Liver (tissue), 9 donors: ENCODE measurements around the gene LRRC61. TPM values are rescaled to one million over a fixed set of nuclear protein-coding genes. Genes with fewer than 3 reads are reported as not detected.
"Not testable (repeated sequence)": the region's sequence is repeated elsewhere in the genome, so short reads cannot be mapped to it uniquely, and the experiment has no call there.

ENCODE experiments used
- DNase-seq: peaks from one replicate; pipeline ENCODE4 v3.0.0-alpha.2; 2017; ENCODE audit warnings: low spot score
- H3K27ac ChIP-seq, 2 donors: one replicate each; pipeline ENCODE4 v1.7.0; 2013; ENCODE audit warnings: inconsistent platforms in 2 of 2, low read length in 2 of 2, control low read depth in 1 of 2, low read depth in 1 of 2, mild to moderate bottlenecking in 1 of 2
- H3K27me3 ChIP-seq, 4 donors: one replicate each; pipeline versions ENCODE4 v1.6.1 to v1.7.0; 2013; ENCODE audit warnings: low read length in 3 of 4, inconsistent platforms in 1 of 4, mild to moderate bottlenecking in 1 of 4, moderate library complexity in 1 of 4; ENCODE audit not compliant: control insufficient read depth in 4 of 4, insufficient read depth in 4 of 4
- H3K36me3 ChIP-seq, 4 donors: one replicate each; pipeline versions ENCODE4 v1.6.1 to v1.7.0; 2013; ENCODE audit warnings: low read length in 3 of 4, mild to moderate bottlenecking in 3 of 4, low read depth in 1 of 4, moderate library complexity in 1 of 4; ENCODE audit not compliant: control insufficient read depth in 4 of 4, insufficient read depth in 3 of 4
- H3K4me1 ChIP-seq, 4 donors: one replicate each; pipeline versions ENCODE4 v1.6.1 to v1.7.0; 2013; ENCODE audit warnings: low read length in 3 of 4, mild to moderate bottlenecking in 3 of 4, moderate library complexity in 1 of 4; ENCODE audit not compliant: control insufficient read depth in 4 of 4, insufficient read depth in 4 of 4
- H3K4me3 ChIP-seq, 3 donors: one replicate each; pipeline versions ENCODE4 v1.6.1 to v1.7.0; 2013; ENCODE audit warnings: low read length in 3 of 3, control low read depth in 1 of 3, low read depth in 1 of 3, mild to moderate bottlenecking in 1 of 3
- H3K9ac ChIP-seq, 2 donors: one replicate each; pipeline ENCODE4 v1.7.0; 2013; ENCODE audit warnings: low read length in 2 of 2, mild to moderate bottlenecking in 2 of 2, moderate library complexity in 2 of 2, control low read depth in 1 of 2, low read depth in 1 of 2
- H3K9me3 ChIP-seq, 4 donors: one replicate each; pipeline versions ENCODE4 v1.6.1 to v1.7.0; 2013; ENCODE audit warnings: low read length in 3 of 4; ENCODE audit not compliant: control insufficient read depth in 4 of 4
- CTCF ChIP-seq: fragments of 150-350 bp; IDR thresholded peaks from 2 replicates; pipeline ENCODE4 v1.5.1; 2017; ENCODE audit warnings: improper control_type of control experiment, low read depth, low read length; ENCODE audit not compliant: missing input control
- RAD21 ChIP-seq, 2 donors: IDR thresholded peaks; 2 replicates each; pipeline ENCODE4 v1.6.1; 2016; ENCODE audit warnings: antibody characterized with exemption in 2 of 2, mild to moderate bottlenecking in 2 of 2
- WGBS: extraction: QIAGEN DNeasy Blood & Tissue Kit; methylation state at CpG from one replicate; pipeline ENCODE4 v1.1.7; 2013; 5-methylcytosine and 5-hydroxymethylcytosine counted together
- polyA plus RNA-seq, 2 donors: library from polyadenylated mRNA; stranded (reverse) in 1 of 2; unstranded in 1 of 2; fragments of 200-250 nt in 1 of 2; fragments of >200 nt in 1 of 2; fragmentation: Nextera tagmentation in 1 of 2; extraction: Ambion mirVana in 1 of 2; gene quantifications; one replicate each; pipeline versions ENCODE4 v1.2.1 to v1.2.3, GENCODE V29; 2013 to 2015
- total RNA-seq, 2 donors: library from RNA; depleted of rRNA; stranded (reverse); fragments of >200 nt; gene quantifications; one replicate each; pipeline ENCODE4 v1.2.3, GENCODE V29; 2014
- donor health status: healthy.
- donor health status: healthy.
- donor health status: healthy.
- donor health status: healthy.
- donor health status: healthy.

LRRC61 gene
- total and polyA plus RNA-seq, 4 donors: 12.0 to 21.0 (median 15.6) TPM

GRCh38 chr7:150276132-150276695 is 46.9 kb upstream of the LRRC61 start:
- not testable (repeated sequence) for H3K9me3 ChIP-seq, H3K4me3 ChIP-seq, DNase-seq, H3K4me1 ChIP-seq, H3K9ac ChIP-seq, H3K27ac ChIP-seq, H3K36me3 ChIP-seq, H3K27me3 ChIP-seq
- peak; percentile 51 for TF ChIP-seq CTCF
- peak; percentile 67 to 71 for TF ChIP-seq RAD21 (IDR thresholded peaks at IDR 0.05)
- 58% methylated on average over 6 of the region's 6 CpGs for WGBS

GRCh38 chr7:150278383-150278782 is 44.8 kb upstream of the LRRC61 start:
- H3K27ac ChIP-seq, H3K36me3 ChIP-seq, H3K4me1 ChIP-seq, H3K9me3 ChIP-seq, H3K27me3 ChIP-seq, DNase-seq, H3K4me3 ChIP-seq, H3K9ac ChIP-seq: not testable (repeated sequence)
- WGBS: 95% methylated on average over 11 of the region's 11 CpGs

GRCh38 chr7:150281681-150282403 is 41.3 kb upstream of the LRRC61 start:
- H3K4me1 ChIP-seq, H3K4me3 ChIP-seq, H3K9me3 ChIP-seq, DNase-seq, H3K27ac ChIP-seq, H3K36me3 ChIP-seq, H3K27me3 ChIP-seq, H3K9ac ChIP-seq: not testable (repeated sequence)
- 95% methylated on average over 15 of the region's 25 CpGs for WGBS

- H3K27me3 ChIP-seq, DNase-seq, H3K9ac ChIP-seq, H3K9me3 ChIP-seq, H3K4me1 ChIP-seq, H3K36me3 ChIP-seq, H3K27ac ChIP-seq, H3K4me3 ChIP-seq: not testable (repeated sequence)
- WGBS: 79% methylated on average over 2 of the region's 3 CpGs
These were observed 40.0 kb upstream of the LRRC61 start for GRCh38 chr7:150283111-150283510.

- H3K9me3 ChIP-seq, H3K27ac ChIP-seq, DNase-seq, H3K27me3 ChIP-seq, H3K36me3 ChIP-seq, H3K9ac ChIP-seq, H3K4me1 ChIP-seq, H3K4me3 ChIP-seq: not testable (repeated sequence)
- 92% methylated on average over 4 of the region's 6 CpGs for WGBS
These were observed 39.5 kb upstream of the LRRC61 start for GRCh38 chr7:150283608-150284007.
